ENCODE results near the gene FITM1. TPM values are rescaled to one million over a fixed set of nuclear protein-coding genes. Genes with fewer than 3 reads are reported as not detected.

Gene FITM1
- total RNA-seq, 1 experiment from 2014 or later: 12.9 TPM

Other genes with a start within 250 kb of the FITM1 start
- 42.1 and 50.6 TPM in 2 replicates for gene DHRS4, start 176.9 kb upstream of the FITM1 start, total RNA-seq (2014; rRNA removed)
- gene DHRS4L2, start 141.7 kb upstream of the FITM1 start, total RNA-seq (2014; rRNA removed): 6.2 and 10.3 TPM in 2 replicates
- gene CARMIL3, start 78.7 kb upstream of the FITM1 start, total RNA-seq (2014; rRNA removed): under 0.01 TPM in 1 of 2 replicates, not detected in the other
- not detected in 2 replicates for gene CPNE6, start 59.1 kb upstream of the FITM1 start, total RNA-seq (2014; rRNA removed)
- 5.1 and 9.4 TPM in 2 replicates for gene PCK2, start 36.3 kb upstream of the FITM1 start, total RNA-seq (2014; rRNA removed)
- 52.8 and 64.6 TPM in 2 replicates for gene DCAF11, start 15.9 kb upstream of the FITM1 start, total RNA-seq (2014; rRNA removed)
- 1.6 and 3.0 TPM in 2 replicates for gene NRL, start 15.7 kb upstream of the FITM1 start, total RNA-seq (2014; rRNA removed)
- 90.0 and 143 TPM in 2 replicates for gene PSME1, start 5.5 kb downstream of the FITM1 start, total RNA-seq (2014; rRNA removed)
- gene EMC9, start 10.9 kb downstream of the FITM1 start, total RNA-seq (2014; rRNA removed): 25.2 and 25.6 TPM in 2 replicates
- 48.4 and 81.9 TPM in 2 replicates for gene PSME2, start 16.0 kb downstream of the FITM1 start, total RNA-seq (2014; rRNA removed)
- 44.2 and 82.1 TPM in 2 replicates for gene RNF31, start 16.8 kb downstream of the FITM1 start, total RNA-seq (2014; rRNA removed)
- gene IRF9, start 30.6 kb downstream of the FITM1 start, total RNA-seq (2014; rRNA removed): 43.3 and 70.1 TPM in 2 replicates
- gene REC8, start 41.4 kb downstream of the FITM1 start, total RNA-seq (2014; rRNA removed): 1.6 and 5.5 TPM in 2 replicates
- 75.0 and 87.9 TPM in 2 replicates for gene IPO4, start 58.2 kb downstream of the FITM1 start, total RNA-seq (2014; rRNA removed)
- gene TM9SF1, start 64.8 kb downstream of the FITM1 start, total RNA-seq (2014; rRNA removed): 84.2 and 85.8 TPM in 2 replicates
- not detected in 2 replicates for gene TSSK4, start 75.0 kb downstream of the FITM1 start, total RNA-seq (2014; rRNA removed)
- 48.6 and 54.1 TPM in 2 replicates for gene CHMP4A, start 82.8 kb downstream of the FITM1 start, total RNA-seq (2014; rRNA removed)
- 16.6 and 18.5 TPM in 2 replicates for gene MDP1, start 85.4 kb downstream of the FITM1 start, total RNA-seq (2014; rRNA removed)
- gene NEDD8, start 101.7 kb downstream of the FITM1 start, total RNA-seq (2014; rRNA removed): 260 and 318 TPM in 2 replicates
- 83.1 and 87.8 TPM in 2 replicates for gene GMPR2, start 102.3 kb downstream of the FITM1 start, total RNA-seq (2014; rRNA removed)
- gene TINF2, start 112.0 kb downstream of the FITM1 start, total RNA-seq (2014; rRNA removed): 55.9 and 56.6 TPM in 2 replicates
- 0.38 and 2.5 TPM in 2 replicates for gene TGM1, start 132.5 kb downstream of the FITM1 start, total RNA-seq (2014; rRNA removed)
- gene RABGGTA, start 140.9 kb downstream of the FITM1 start, total RNA-seq (2014; rRNA removed): 29.0 and 29.4 TPM in 2 replicates
- 14.4 and 16.1 TPM in 2 replicates for gene DHRS1, start 169.1 kb downstream of the FITM1 start, total RNA-seq (2014; rRNA removed)
- 23.0 and 23.7 TPM in 2 replicates for gene NOP9, start 169.2 kb downstream of the FITM1 start, total RNA-seq (2014; rRNA removed)
- 0.34 TPM in 1 of 2 replicates, not detected in the other for gene CIDEB, start 177.3 kb downstream of the FITM1 start, total RNA-seq (2014; rRNA removed)
- gene LTB4R2, start 179.5 kb downstream of the FITM1 start, total RNA-seq (2014; rRNA removed): 2.4 and 2.5 TPM in 2 replicates
- gene LTB4R, start 180.8 kb downstream of the FITM1 start, total RNA-seq (2014; rRNA removed): 0.90 and 1.7 TPM in 2 replicates
- under 0.01 TPM in 1 of 2 replicates, not detected in the other for gene ADCY4, start 204.4 kb downstream of the FITM1 start, total RNA-seq (2014; rRNA removed)
- not detected in 2 replicates for gene RIPK3, start 209.3 kb downstream of the FITM1 start, total RNA-seq (2014; rRNA removed)
- gene NFATC4, start 237.5 kb downstream of the FITM1 start, total RNA-seq (2014; rRNA removed): 17.1 and 21.6 TPM in 2 replicates